Gastrocnemius medialis (tissue), 4 donors: ENCODE data around the gene KRTAP5-5. TPM values are rescaled to one million over a fixed set of nuclear protein-coding genes. Genes with fewer than 3 reads are reported as not detected.
"Not testable (repeated sequence)": the region's sequence is repeated elsewhere in the genome, so short reads cannot be mapped to it uniquely, and the experiment has no call there.

Experiments
- ATAC-seq, 2 donors: fragments of 150-250 bp; one replicate each; pipeline ENCODE4 v1.9.1; 2016
- DNase-seq, 2 donors: peaks; one replicate each; pipeline ENCODE4 v3.0.0-alpha.2; 2019
- H3K27ac ChIP-seq, 4 donors: fragments of 200-600 bp; sonication (generic); 1 replicate in 1 of 4; 2 replicates in 3 of 4; pipeline ENCODE4 v1.5.1; 2016 to 2018; ENCODE audit warnings: mild to moderate bottlenecking in 2 of 4, moderate library complexity in 1 of 4
- H3K27me3 ChIP-seq, 3 donors: fragments of 200-600 bp; sonication (generic) in 2 of 3; 1 replicate in 1 of 3; 2 replicates in 2 of 3; pipeline versions ENCODE4 v1.5.1 to v1.6.0; 2016 to 2019; ENCODE audit warnings: mild to moderate bottlenecking in 1 of 3, moderate library complexity in 1 of 3
- H3K36me3 ChIP-seq, 2 donors: fragments of 200-600 bp; sonication (generic) in 1 of 2; one replicate each; pipeline ENCODE4 v1.5.1; 2017 to 2018
- H3K4me1 ChIP-seq, 2 donors: fragments of 200-600 bp; sonication (generic) in 1 of 2; one replicate each; pipeline ENCODE4 v1.5.1; 2016 to 2017; ENCODE audit warnings: mild to moderate bottlenecking in 2 of 2
- H3K4me3 ChIP-seq, 4 donors: fragments of 200-600 bp; sonication (generic) in 3 of 4; 1 replicate in 1 of 4; 2 replicates in 3 of 4; pipeline ENCODE4 v1.5.1; 2016 to 2019; ENCODE audit warnings: mild to moderate bottlenecking in 2 of 4
- H3K9me3 ChIP-seq, 3 donors: fragments of 200-600 bp; sonication (generic) in 2 of 3; 1 replicate in 1 of 3; 2 replicates in 2 of 3; pipeline ENCODE4 v1.5.1; 2016 to 2019
- POLR2A ChIP-seq, 2 donors: fragments of 450-650 bp; IDR thresholded peaks; one replicate each; pipeline ENCODE4 v1.6.1; 2017; ENCODE audit warnings: antibody characterized with exemption in 2 of 2, mild to moderate bottlenecking in 2 of 2, moderate library complexity in 2 of 2
- in situ Hi-C, 4 donors: fragments of 200-750 bp; cut with MboI; loops; one replicate each; pipeline versions ENCODE4 v1.15.0 to v1.8.0; 2017; ENCODE audit warnings: low sequenced_read_pairs in 4 of 4
- intact Hi-C: fragments of 100-400 bp; cut with DNase I; formaldehyde crosslinking; loops from one replicate; pipeline ENCODE4 v1.15.1; 2023; ENCODE audit warnings: low total_unique reads
- total RNA-seq, 4 donors: library from RNA; depleted of rRNA; stranded (reverse); fragments of >200 nt; gene quantifications; one replicate each; pipeline versions ENCODE4 v1.1.0 to v1.2.3, GENCODE V29; 2016
- TF ChIP-seq, protein P1 (sequence below), 5 experiments: fragments of 450-650 bp in 3 of 5; fragments of 200-600 bp in 2 of 5; sonication (generic) in 2 of 5; IDR thresholded peaks in 4 of 5; conservative IDR thresholded peaks in 1 of 5; 1 replicate in 4 of 5; 2 replicates in 1 of 5; pipeline ENCODE4 v1.5.1; 2016 to 2019; ENCODE audit warnings: antibody characterized with exemption in 5 of 5, mild to moderate bottlenecking in 3 of 5, moderate library complexity in 3 of 5

Gene KRTAP5-5
- total RNA-seq, 4 donors from 2014 or later: not detected

DNA sequence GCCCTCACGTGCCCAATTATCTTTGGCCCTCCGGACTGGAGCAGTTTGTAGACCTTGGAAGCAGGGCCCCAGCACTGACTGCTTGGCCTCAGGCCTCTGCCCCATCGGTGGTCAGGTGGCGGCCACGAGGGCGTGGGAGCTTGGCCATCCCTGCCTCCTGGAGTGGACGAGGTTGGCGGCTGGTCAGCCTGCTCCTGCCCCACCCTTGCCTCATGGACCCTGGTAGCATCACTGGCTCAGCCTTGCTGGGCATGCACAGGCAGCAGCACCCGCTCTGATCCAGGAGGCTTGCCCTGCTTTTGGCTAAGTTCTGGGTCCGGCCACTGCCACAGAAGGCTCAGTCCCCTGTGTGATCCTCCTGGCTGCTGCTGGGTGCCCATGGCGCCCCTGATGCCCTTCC is 25.4 kb upstream of the KRTAP5-5 start:
- intact Hi-C loops: no loop called here
- no peak for ATAC-seq
- H3K27me3 ChIP-seq: peaks cover 0 to 6% (median 6%) of the 10 kb centered on the region in 3 donors

DNA sequence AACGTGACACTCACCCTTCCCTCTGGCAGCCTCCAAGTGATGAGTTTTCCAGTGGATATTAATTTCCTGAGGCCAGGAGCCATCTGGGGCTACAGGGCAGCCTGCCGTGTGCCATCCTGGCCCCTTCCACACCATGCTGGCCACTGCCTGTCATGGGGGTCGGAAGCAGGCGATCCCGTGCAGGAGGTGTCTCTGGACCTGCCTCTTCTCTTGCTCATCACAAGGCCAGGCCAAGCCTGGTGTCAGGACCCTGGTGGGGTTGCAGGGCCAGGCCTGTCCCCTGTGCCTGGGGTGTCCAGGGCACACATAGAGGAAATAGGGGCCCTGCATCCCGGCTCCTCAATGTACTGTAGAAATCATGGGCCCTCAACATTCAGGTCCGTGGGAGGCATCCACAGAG is 24.9 kb upstream of the KRTAP5-5 start:
- Histone ChIP-seq H3K9me3 (no peaks in the 10 kb centered on the region), H3K27ac (no peak overlapping the region), H3K4me1 (peaks cover 0 to 2% of the 10 kb centered on the region in 2 donors), H3K36me3 (no peaks in the 10 kb centered on the region), H3K27me3 (peaks cover 0 to 6% (median 6%) of the 10 kb centered on the region in 3 donors), H3K4me3 (no peak overlapping the region)
- in situ Hi-C loops (no loop called here), intact Hi-C loops (no loop called here)
- TF ChIP-seq, protein P1, sequence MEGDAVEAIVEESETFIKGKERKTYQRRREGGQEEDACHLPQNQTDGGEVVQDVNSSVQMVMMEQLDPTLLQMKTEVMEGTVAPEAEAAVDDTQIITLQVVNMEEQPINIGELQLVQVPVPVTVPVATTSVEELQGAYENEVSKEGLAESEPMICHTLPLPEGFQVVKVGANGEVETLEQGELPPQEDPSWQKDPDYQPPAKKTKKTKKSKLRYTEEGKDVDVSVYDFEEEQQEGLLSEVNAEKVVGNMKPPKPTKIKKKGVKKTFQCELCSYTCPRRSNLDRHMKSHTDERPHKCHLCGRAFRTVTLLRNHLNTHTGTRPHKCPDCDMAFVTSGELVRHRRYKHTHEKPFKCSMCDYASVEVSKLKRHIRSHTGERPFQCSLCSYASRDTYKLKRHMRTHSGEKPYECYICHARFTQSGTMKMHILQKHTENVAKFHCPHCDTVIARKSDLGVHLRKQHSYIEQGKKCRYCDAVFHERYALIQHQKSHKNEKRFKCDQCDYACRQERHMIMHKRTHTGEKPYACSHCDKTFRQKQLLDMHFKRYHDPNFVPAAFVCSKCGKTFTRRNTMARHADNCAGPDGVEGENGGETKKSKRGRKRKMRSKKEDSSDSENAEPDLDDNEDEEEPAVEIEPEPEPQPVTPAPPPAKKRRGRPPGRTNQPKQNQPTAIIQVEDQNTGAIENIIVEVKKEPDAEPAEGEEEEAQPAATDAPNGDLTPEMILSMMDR (IDR thresholded peaks at IDR 0.05 in 4 of 5, conservative IDR thresholded peaks at IDR 0.05 in 1 of 5): no peak
- TF ChIP-seq POLR2A (IDR thresholded peaks at IDR 0.05): no peak
- no peak for ATAC-seq
- no peak for DNase-seq

More for the DNA sequence above, 25.4 kb upstream of the KRTAP5-5 start:
- Histone ChIP-seq H3K4me3 (no peak overlapping the region), H3K27ac (no peak overlapping the region), H3K36me3 (no peaks in the 10 kb centered on the region), H3K9me3 (no peaks in the 10 kb centered on the region), H3K4me1 (peaks cover 0 to 2% of the 10 kb centered on the region in 2 donors)
- DNase-seq: no peak
- in situ Hi-C loops: no loop called here
- no peak for TF ChIP-seq POLR2A (IDR thresholded peaks at IDR 0.05)
- TF ChIP-seq, protein P1 (IDR thresholded peaks at IDR 0.05 in 4 of 5, conservative IDR thresholded peaks at IDR 0.05 in 1 of 5): no peak

GRCh38 chr11:1605923-1606322 is 23.7 kb upstream of the KRTAP5-5 start:
- H3K4me1 ChIP-seq, ATAC-seq, DNase-seq, H3K9me3 ChIP-seq, H3K4me3 ChIP-seq, intact Hi-C loops, in situ Hi-C loops, H3K36me3 ChIP-seq, H3K27ac ChIP-seq, H3K27me3 ChIP-seq: not testable (repeated sequence)

DNA sequence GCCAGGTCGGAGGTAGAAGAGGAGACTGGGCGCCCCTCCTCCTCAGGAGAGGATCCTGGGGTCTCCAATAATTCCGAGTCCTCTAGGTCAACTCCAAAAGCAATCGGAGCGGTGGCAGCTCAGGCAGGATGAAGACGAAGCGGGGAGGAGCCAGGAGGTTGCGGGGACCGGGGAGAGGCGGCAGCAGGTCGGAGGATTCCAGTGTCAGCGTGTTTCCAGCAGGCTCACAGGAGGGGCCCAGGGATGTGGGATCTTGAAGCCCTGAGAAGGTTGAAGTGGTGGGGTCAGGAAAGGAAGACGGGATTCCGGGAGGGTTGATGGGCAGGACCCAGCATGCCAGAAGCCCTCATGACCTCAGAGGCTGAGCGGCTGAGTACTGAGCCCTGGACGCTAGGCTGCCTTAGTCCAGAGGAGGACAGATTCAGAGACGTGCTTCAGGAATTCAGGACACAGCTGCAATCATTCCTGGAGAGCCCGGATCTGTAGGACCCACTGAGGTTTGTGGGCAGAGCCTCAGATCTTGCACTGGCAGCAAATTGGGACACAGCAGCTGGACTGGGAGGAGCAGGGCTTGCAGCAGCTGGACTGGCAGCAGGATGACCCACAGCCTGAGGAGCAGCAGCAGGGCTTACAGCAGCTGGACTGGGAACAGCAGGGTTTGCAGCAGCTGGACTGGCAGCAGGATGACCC is 22.3 kb upstream of the KRTAP5-5 start:
- H3K27ac ChIP-seq, H3K36me3 ChIP-seq, H3K9me3 ChIP-seq, DNase-seq, H3K27me3 ChIP-seq, intact Hi-C loops, in situ Hi-C loops, ATAC-seq, H3K4me1 ChIP-seq, H3K4me3 ChIP-seq: not testable (repeated sequence)

GRCh38 chr11:1607901-1608300 is 21.7 kb upstream of the KRTAP5-5 start:
- H3K4me3 ChIP-seq, H3K9me3 ChIP-seq, in situ Hi-C loops, H3K27ac ChIP-seq, ATAC-seq, H3K27me3 ChIP-seq, intact Hi-C loops, DNase-seq, H3K36me3 ChIP-seq, H3K4me1 ChIP-seq: not testable (repeated sequence)

GRCh38 chr11:1608363-1608762 is 21.2 kb upstream of the KRTAP5-5 start, which contains the start of gene KRTAP5-3:
Gene KRTAP5-3, minus strand, starts transcription at chr11:1608463. Its CDS starts 78 bp downstream, at chr11:1608385.
- Histone ChIP-seq H3K4me3 (no peak within 1 kb of the TSS), H3K27me3 (peaks cover 0 to 6% (median 0%) of the 10 kb centered on the region in 3 donors), H3K9me3 (no peaks in the 10 kb centered on the region), H3K36me3 (no peaks in the 10 kb centered on the region), H3K27ac (no peak within 1 kb of the TSS), H3K4me1 (peaks cover 0 to 2% of the 10 kb centered on the region in 2 donors)
- intact Hi-C loops (no loop called here), in situ Hi-C loops (no loop called here)
- TF ChIP-seq POLR2A (IDR thresholded peaks at IDR 0.05): no peak
- TF ChIP-seq, protein P1 (IDR thresholded peaks at IDR 0.05 in 4 of 5, conservative IDR thresholded peaks at IDR 0.05 in 1 of 5): no peak
- no peak for DNase-seq
- no peak for ATAC-seq
